Lower leg skin (tissue), 3 donors: ENCODE results near the gene TCL1B.

Source experiments
- POLR2A ChIP-seq, 2 donors: fragments of 450-650 bp; IDR thresholded peaks; one replicate each; pipeline ENCODE4 v1.6.1; 2016 to 2017; ENCODE audit warnings: antibody characterized with exemption in 2 of 2, mild to moderate bottlenecking in 1 of 2, moderate library complexity in 1 of 2
- TF ChIP-seq, protein P1 (sequence below), 3 donors: fragments of 450-650 bp; IDR thresholded peaks; one replicate each; pipeline ENCODE4 v1.5.1; 2016; ENCODE audit warnings: antibody characterized with exemption in 3 of 3, mild to moderate bottlenecking in 3 of 3, moderate library complexity in 2 of 3

GRCh38 chr14:95713596-95714371, 27.6 kb downstream of the TCL1B start, which contains the start of gene TCL1A:
- TF ChIP-seq, protein P1, sequence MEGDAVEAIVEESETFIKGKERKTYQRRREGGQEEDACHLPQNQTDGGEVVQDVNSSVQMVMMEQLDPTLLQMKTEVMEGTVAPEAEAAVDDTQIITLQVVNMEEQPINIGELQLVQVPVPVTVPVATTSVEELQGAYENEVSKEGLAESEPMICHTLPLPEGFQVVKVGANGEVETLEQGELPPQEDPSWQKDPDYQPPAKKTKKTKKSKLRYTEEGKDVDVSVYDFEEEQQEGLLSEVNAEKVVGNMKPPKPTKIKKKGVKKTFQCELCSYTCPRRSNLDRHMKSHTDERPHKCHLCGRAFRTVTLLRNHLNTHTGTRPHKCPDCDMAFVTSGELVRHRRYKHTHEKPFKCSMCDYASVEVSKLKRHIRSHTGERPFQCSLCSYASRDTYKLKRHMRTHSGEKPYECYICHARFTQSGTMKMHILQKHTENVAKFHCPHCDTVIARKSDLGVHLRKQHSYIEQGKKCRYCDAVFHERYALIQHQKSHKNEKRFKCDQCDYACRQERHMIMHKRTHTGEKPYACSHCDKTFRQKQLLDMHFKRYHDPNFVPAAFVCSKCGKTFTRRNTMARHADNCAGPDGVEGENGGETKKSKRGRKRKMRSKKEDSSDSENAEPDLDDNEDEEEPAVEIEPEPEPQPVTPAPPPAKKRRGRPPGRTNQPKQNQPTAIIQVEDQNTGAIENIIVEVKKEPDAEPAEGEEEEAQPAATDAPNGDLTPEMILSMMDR (IDR thresholded peaks at IDR 0.05): no peak
- no peak for TF ChIP-seq POLR2A (IDR thresholded peaks at IDR 0.05)
